A673 (cell line): Measurements from ENCODE around the gene UGT1A7. TPM values are rescaled to one million over a fixed set of nuclear protein-coding genes. Genes with fewer than 3 reads are reported as not detected.

Source experiments
- BruUV-seq: library from RNA; stranded (reverse); fragments of 400-500 nt; replicated peaks from 2 replicates; lab custom pipeline; 2021; lab: Mats Ljungman, UMichigan
- CTCF ChIA-PET: fragments of 300-600 bp; sonication (Branson Sonifier 250); formaldehyde crosslinking; loops from one replicate; lab custom pipeline; 2022; ENCODE audit warnings: antibody characterized with exemption; lab: Charles Lee
- POLR2A ChIA-PET: fragments of 300-600 bp; sonication (Branson Sonifier 250); formaldehyde crosslinking; loops from one replicate; lab custom pipeline; 2022; ENCODE audit warnings: antibody characterized with exemption; ENCODE audit not compliant: low non-redundant PET; lab: Charles Lee
- DNase-seq: peaks from one replicate; pipeline ENCODE4 v3.0.0-alpha.2; 2015; ENCODE audit warnings: low spot score
- H3K27ac ChIP-seq: fragments of 200-600 bp; sonication (generic); 2 replicates; pipeline ENCODE4 v1.5.1; 2016; ENCODE audit warnings: mixed run types, low read depth, mild to moderate bottlenecking, mixed read lengths, antibody characterized with exemption, low read length; ENCODE audit not compliant: poor library complexity, severe bottlenecking
- H3K27me3 ChIP-seq: fragments of 200-600 bp; sonication (generic); replicated peaks from 2 replicates; pipeline ENCODE4 v1.6.1; 2017; ENCODE audit warnings: mixed run types, low read depth, mild to moderate bottlenecking, mixed read lengths, antibody characterized with exemption, low read length; ENCODE audit not compliant: insufficient read depth, poor library complexity
- H3K36me3 ChIP-seq: fragments of 200-600 bp; sonication (generic); 2 replicates; pipeline ENCODE4 v1.6.1; 2016; ENCODE audit warnings: mixed run types, mild to moderate bottlenecking, mixed read lengths, antibody characterized with exemption, low read length; ENCODE audit not compliant: insufficient read depth, poor library complexity, severe bottlenecking
- H3K4me1 ChIP-seq: fragments of 200-600 bp; sonication (generic); 2 replicates; pipeline ENCODE4 v1.6.1; 2017; ENCODE audit warnings: mixed run types, mild to moderate bottlenecking, mixed read lengths, antibody characterized with exemption, low read length; ENCODE audit not compliant: insufficient read depth, poor library complexity, severe bottlenecking
- H3K4me3 ChIP-seq: fragments of 200-600 bp; sonication (generic); 2 replicates; pipeline ENCODE4 v1.5.1; 2016; ENCODE audit warnings: low read depth, mixed run types, mild to moderate bottlenecking, mixed read lengths, low read length; ENCODE audit not compliant: poor library complexity, severe bottlenecking
- H3K9me3 ChIP-seq: fragments of 200-600 bp; sonication (generic); 2 replicates; pipeline ENCODE4 v1.6.1; 2016; ENCODE audit warnings: mixed run types, low read depth, mild to moderate bottlenecking, mixed read lengths, antibody characterized with exemption, low read length; ENCODE audit not compliant: poor library complexity, severe bottlenecking
- EZH2 ChIP-seq: fragments of 200-600 bp; sonication (generic); IDR thresholded peaks from 2 replicates; pipeline ENCODE4 v1.6.1; 2017; ENCODE audit warnings: borderline replicate concordance, low read depth, mild to moderate bottlenecking, mixed read lengths, antibody characterized with exemption, low read length; ENCODE audit not compliant: poor library complexity, severe bottlenecking
- intact Hi-C: fragments of 100-400 bp; cut with micrococcal nuclease; formaldehyde crosslinking; loops from one replicate; pipeline ENCODE4 v1.10.0; 2022; ENCODE audit not compliant: unreplicated experiment
- total RNA-seq: library from RNA; stranded (reverse); gene quantifications from 2 replicates; pipeline ENCODE4 v1.2.3, GENCODE V29; 2021
- TF ChIP-seq, protein P1 (sequence below): fragments of 300-800, 200-600 bp; sonication (generic); conservative IDR thresholded peaks from 2 replicates; pipeline ENCODE4 v1.5.1; 2017; ENCODE audit warnings: low read depth, mild to moderate bottlenecking, antibody characterized with exemption, low read length, moderate library complexity, mixed read lengths

Gene UGT1A7
- total RNA-seq, 1 experiment from 2014 or later, result not detected

- H3K4me1 ChIP-seq, result no peaks in the 10 kb centered on the region
- no TSS peak for BruUV-seq
- ChIA-PET CTCF (no interaction called here), POLR2A (no interaction called here)
- DNase-seq, result no peak
- no peak overlapping the region for H3K27ac ChIP-seq
- no peaks in the 10 kb centered on the region for H3K36me3 ChIP-seq
- intact Hi-C loops, result no loop called here
- H3K9me3 ChIP-seq, result no peaks in the 10 kb centered on the region
- H3K4me3 ChIP-seq, result no peak overlapping the region
- TF ChIP-seq, protein P1, sequence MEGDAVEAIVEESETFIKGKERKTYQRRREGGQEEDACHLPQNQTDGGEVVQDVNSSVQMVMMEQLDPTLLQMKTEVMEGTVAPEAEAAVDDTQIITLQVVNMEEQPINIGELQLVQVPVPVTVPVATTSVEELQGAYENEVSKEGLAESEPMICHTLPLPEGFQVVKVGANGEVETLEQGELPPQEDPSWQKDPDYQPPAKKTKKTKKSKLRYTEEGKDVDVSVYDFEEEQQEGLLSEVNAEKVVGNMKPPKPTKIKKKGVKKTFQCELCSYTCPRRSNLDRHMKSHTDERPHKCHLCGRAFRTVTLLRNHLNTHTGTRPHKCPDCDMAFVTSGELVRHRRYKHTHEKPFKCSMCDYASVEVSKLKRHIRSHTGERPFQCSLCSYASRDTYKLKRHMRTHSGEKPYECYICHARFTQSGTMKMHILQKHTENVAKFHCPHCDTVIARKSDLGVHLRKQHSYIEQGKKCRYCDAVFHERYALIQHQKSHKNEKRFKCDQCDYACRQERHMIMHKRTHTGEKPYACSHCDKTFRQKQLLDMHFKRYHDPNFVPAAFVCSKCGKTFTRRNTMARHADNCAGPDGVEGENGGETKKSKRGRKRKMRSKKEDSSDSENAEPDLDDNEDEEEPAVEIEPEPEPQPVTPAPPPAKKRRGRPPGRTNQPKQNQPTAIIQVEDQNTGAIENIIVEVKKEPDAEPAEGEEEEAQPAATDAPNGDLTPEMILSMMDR, result no peak
- TF ChIP-seq EZH2, result no peak
- H3K27me3 ChIP-seq, result no peaks in the 10 kb centered on the region
Measured at GRCh38 chr2:233658610-233659009, 23.1 kb upstream of the UGT1A7 start.

- CTCF ChIA-PET, result no interaction called here
- POLR2A ChIA-PET, result no interaction called here
- no peak for DNase-seq
Measured at GRCh38 chr2:233663911-233664310, 17.8 kb upstream of the UGT1A7 start.

DNA sequence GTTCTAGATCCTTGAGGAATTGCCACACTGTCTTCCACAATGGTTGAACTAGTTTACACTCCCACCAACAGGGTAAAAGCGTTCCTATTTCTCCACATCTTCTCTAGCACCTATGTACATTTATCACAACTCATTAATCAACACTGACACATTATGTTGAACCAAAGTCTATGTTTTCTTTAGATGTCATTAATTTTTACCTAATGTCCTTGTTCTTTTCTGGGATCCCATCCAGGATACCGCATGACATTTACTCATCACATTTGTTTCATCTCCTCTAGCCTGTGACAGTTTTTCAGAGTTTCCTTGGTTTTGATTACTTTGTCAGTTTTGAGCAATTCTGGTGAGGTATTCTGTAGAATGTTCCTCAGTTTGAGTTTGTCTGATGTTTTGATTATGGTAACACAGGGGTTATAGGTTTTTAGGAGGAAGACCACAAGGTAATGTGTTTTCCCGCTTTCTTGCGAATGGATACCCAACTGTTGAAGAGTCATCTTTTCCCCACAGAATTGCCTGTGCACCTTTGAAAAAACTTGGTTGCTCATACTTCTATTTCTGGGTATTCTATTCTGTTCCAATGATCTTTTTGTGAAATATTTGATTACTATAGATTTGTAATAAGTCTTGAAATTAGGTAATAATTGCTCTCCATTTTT lies 13.0 kb upstream of the UGT1A7 start:
- H3K27me3 ChIP-seq, result no peaks in the 10 kb centered on the region
- no TSS peak for BruUV-seq
- intact Hi-C loops, result no loop called here
- POLR2A ChIA-PET, result no interaction called here
- DNase-seq, result no peak
- CTCF ChIA-PET, result no interaction called here
- TF ChIP-seq EZH2, result no peak
- TF ChIP-seq, protein P1, result no peak
- H3K27ac ChIP-seq, result no peak overlapping the region
- no peaks in the 10 kb centered on the region for H3K9me3 ChIP-seq
- no peaks in the 10 kb centered on the region for H3K36me3 ChIP-seq
- no peaks in the 10 kb centered on the region for H3K4me1 ChIP-seq
- no peak overlapping the region for H3K4me3 ChIP-seq

More at GRCh38 chr2:233663911-233664310, 17.8 kb upstream of the UGT1A7 start:
- Histone ChIP-seq H3K27me3 (no peaks in the 10 kb centered on the region), H3K4me1 (no peaks in the 10 kb centered on the region), H3K36me3 (no peaks in the 10 kb centered on the region), H3K4me3 (no peak overlapping the region), H3K9me3 (no peaks in the 10 kb centered on the region), H3K27ac (no peak overlapping the region)
- TF ChIP-seq, protein P1, result no peak
- TF ChIP-seq EZH2, result no peak
- intact Hi-C loops, result no loop called here
- no TSS peak for BruUV-seq
